Measurements from ENCODE around the gene SND1.

- TF ChIP-seq POLR2A (IDR thresholded peaks at IDR 0.05; ENCODE audit: low read depth, low read length) (no peak), BHLHE40 (IDR thresholded peaks at IDR 0.05; ENCODE audit: low read depth, low read length) (no peak), MXI1 (IDR thresholded peaks at IDR 0.05; ENCODE audit: borderline replicate concordance, low read depth, low read length) (no peak), CHD1 (IDR thresholded peaks at IDR 0.05; ENCODE audit: low read depth, low read length) (no peak), SMC3 (IDR thresholded peaks at IDR 0.05; ENCODE audit: low read depth, low read length) (no peak), RCOR1 (IDR thresholded peaks at IDR 0.05; ENCODE audit: insufficient replicate concordance, low read length) (no peak), RAD21 (IDR thresholded peaks at IDR 0.05; ENCODE audit: low read length) (no peak), RFX5 (IDR thresholded peaks at IDR 0.05; ENCODE audit: low read depth, low read length) (no peak), ELK1 (IDR thresholded peaks at IDR 0.05; ENCODE audit: borderline replicate concordance, low read depth, low read length) (no peak)
- TF ChIP-seq, protein P1, sequence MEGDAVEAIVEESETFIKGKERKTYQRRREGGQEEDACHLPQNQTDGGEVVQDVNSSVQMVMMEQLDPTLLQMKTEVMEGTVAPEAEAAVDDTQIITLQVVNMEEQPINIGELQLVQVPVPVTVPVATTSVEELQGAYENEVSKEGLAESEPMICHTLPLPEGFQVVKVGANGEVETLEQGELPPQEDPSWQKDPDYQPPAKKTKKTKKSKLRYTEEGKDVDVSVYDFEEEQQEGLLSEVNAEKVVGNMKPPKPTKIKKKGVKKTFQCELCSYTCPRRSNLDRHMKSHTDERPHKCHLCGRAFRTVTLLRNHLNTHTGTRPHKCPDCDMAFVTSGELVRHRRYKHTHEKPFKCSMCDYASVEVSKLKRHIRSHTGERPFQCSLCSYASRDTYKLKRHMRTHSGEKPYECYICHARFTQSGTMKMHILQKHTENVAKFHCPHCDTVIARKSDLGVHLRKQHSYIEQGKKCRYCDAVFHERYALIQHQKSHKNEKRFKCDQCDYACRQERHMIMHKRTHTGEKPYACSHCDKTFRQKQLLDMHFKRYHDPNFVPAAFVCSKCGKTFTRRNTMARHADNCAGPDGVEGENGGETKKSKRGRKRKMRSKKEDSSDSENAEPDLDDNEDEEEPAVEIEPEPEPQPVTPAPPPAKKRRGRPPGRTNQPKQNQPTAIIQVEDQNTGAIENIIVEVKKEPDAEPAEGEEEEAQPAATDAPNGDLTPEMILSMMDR (conservative IDR thresholded peaks at IDR 0.05; ENCODE audit: low read depth, low read length) = no peak
Measured at GRCh38 chr7:128053023-128053422, 401.0 kb downstream of the SND1 start.
